GM12878 (cell line): ENCODE results near the gene NRN1L.

ENCODE experiments used
- CTCF ChIP-seq, 3 experiments: IDR thresholded peaks in 2 of 3; conservative IDR thresholded peaks in 1 of 3; 2 replicates each; pipeline ENCODE4 v1.5.1; 2011; ENCODE audit warnings: low read depth in 3 of 3, low read length in 3 of 3, mild to moderate bottlenecking in 3 of 3, control low read depth in 2 of 3, moderate library complexity in 2 of 3, inconsistent platforms in 1 of 3, mixed read lengths in 1 of 3; ENCODE audit not compliant: control insufficient read depth in 2 of 3, insufficient read depth in 1 of 3; ENCODE audit errors: extremely low read depth in 1 of 3
- EZH2 ChIP-seq: IDR thresholded peaks from 2 replicates; pipeline ENCODE4 v1.6.1; 2012; ENCODE audit warnings: low read depth, mild to moderate bottlenecking, control low read depth, inconsistent platforms, low read length, borderline replicate concordance; ENCODE audit not compliant: control insufficient read depth
- FOS ChIP-seq: IDR thresholded peaks from 3 replicates; pipeline ENCODE4 v1.6.1; 2011; ENCODE audit warnings: borderline replicate concordance; ENCODE audit not compliant: insufficient read length; ENCODE audit errors: extremely low read depth
- FOXM1 ChIP-seq: IDR thresholded peaks from 2 replicates; pipeline ENCODE4 v1.6.1; 2012; ENCODE audit warnings: low read depth, mild to moderate bottlenecking, inconsistent platforms, low read length, moderate library complexity
- POLR2A ChIP-seq: IDR thresholded peaks from 2 replicates; pipeline ENCODE4 v1.6.1; 2011; ENCODE audit warnings: low read depth, mild to moderate bottlenecking, low read length
- POLR2AphosphoS2 ChIP-seq: IDR thresholded peaks from 2 replicates; pipeline ENCODE4 v1.6.1; 2011; ENCODE audit warnings: low read depth, mild to moderate bottlenecking, low read length, improper control_type of control experiment, moderate library complexity
- RAD21 ChIP-seq: IDR thresholded peaks from 2 replicates; pipeline ENCODE4 v1.6.1; 2011; ENCODE audit warnings: mild to moderate bottlenecking, low read depth, low read length, moderate library complexity; ENCODE audit not compliant: insufficient read depth

- no peak for TF ChIP-seq POLR2AphosphoS2
- no peak for TF ChIP-seq EZH2
- 0 out of 2 replicates have a peak, but pooled peaks have one; percentile 12 for TF ChIP-seq POLR2A
- no peak for TF ChIP-seq FOS
- TF ChIP-seq CTCF (IDR thresholded peaks at IDR 0.05 in 2 of 3, conservative IDR thresholded peaks at IDR 0.05 in 1 of 3; ENCODE audit: control insufficient read depth in 2 of 3, extremely low read depth in 1 of 3, insufficient read depth in 1 of 3, low read depth in 3 of 3, low read length in 3 of 3): no peak
- no peak for TF ChIP-seq RAD21
- TF ChIP-seq FOXM1: no peak
These were observed 4.1 kb upstream of the NRN1L start for GRCh38 chr16:67880584-67880983.
